Middle frontal gyrus (tissue), 1 donor: ENCODE results near the gene HMCES.
"Not testable (repeated sequence)": the region's sequence is repeated elsewhere in the genome, so short reads cannot be mapped to it uniquely, and the experiment has no call there.

Experiments used
- DNase-seq: peaks from one replicate; pipeline ENCODE4 v3.0.0-alpha.2; 2015; ENCODE audit warnings: low spot score; ENCODE audit errors: extremely low spot score

Gene HMCES

DNA sequence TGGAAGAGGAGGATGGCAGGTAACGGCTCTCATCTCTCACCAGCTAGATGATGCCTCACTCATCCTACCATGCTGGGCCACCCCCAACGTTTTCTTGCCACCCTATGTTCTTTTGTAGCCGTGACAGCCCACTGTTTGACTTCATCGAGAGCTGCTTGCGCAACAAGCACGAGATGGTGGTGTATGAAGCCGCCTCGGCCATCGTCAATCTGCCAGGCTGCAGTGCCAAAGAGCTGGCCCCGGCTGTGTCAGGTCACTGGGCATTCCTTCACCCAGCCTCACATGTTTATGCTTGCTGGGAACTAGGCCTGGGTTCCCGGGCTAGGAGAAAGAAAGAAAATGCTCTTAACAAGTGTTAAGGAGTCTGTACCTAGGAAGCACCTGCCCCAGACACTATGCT, 21.1 kb upstream of the HMCES start:
- no peak for DNase-seq

DNA sequence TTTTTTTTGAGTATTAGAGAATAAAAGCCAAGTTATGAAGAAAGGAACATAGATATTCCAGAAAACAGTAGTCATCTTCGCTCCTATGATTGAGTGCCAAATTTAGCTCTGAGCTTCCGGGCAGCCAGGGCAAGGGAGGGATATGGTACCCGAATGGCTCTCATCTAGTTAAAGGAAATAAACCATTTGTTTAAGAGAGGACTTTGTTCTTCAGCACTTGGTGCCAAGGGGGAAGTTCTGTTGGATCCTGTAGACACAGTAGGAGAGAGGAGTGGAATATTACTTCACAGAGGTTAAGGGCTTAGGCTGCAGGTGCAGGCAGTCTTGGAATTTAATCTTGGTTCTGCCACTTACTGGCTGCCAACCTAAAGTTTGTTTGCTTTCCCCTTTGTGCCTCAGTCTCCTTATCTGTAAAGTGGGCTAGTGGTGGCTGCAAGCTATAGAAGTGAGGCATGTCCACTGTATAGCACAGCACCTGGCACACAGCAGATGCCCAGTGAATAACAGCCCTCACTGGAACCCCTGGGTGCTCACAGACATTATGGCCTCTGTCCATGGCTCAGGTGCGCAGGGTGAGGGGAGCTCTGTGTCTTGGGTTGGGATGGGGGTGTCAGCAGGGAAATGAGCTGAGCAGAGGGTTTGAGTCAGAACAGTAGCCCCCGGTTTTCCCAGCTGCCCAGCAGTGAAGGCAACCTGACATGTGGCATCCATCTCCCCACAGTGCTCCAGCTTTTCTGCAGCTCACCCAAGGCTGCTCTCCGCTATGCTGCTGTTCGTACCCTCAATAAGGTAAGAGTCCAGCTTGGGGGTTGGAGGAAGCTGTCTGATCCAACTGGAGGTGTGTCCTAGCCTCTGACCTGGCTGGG, 18.8 kb upstream of the HMCES start:
- DNase-seq: no peak

DNA sequence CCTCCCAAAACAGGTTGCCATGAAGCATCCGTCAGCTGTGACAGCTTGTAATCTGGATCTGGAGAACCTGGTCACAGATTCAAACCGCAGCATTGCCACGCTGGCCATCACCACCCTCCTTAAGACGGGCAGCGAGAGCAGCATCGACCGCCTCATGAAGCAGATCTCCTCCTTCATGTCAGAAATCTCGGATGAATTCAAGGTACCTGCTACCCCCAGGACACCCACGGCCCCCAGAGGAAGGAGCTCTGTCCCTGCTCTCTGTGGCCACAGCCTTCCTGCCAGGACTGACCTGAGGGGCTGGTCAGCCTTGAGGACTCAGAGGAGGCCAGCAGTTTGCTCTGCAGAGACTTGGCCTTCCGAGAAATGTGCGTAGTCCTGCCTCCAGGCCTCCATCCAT, 18.1 kb upstream of the HMCES start:
- DNase-seq: no peak

DNA sequence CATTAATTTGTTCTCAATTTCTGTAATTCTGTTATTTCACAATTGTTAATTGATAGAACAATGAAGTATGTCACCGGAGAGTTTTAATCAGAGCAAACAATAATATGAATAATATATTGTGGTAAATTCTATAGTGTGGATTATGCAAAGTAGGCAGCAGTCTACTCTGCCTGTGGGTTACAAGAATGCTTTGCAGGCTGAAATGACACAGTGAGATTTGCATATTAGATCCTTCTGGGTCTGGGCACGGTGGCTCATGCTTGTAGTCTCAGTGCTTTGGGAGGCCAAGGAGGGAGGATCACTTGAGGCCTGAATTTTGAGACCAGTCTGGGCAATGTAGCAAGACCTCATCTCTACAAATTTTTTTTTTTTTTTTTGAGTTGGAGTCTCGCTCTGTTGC, 16.8 kb upstream of the HMCES start:
- no peak for DNase-seq

DNA sequence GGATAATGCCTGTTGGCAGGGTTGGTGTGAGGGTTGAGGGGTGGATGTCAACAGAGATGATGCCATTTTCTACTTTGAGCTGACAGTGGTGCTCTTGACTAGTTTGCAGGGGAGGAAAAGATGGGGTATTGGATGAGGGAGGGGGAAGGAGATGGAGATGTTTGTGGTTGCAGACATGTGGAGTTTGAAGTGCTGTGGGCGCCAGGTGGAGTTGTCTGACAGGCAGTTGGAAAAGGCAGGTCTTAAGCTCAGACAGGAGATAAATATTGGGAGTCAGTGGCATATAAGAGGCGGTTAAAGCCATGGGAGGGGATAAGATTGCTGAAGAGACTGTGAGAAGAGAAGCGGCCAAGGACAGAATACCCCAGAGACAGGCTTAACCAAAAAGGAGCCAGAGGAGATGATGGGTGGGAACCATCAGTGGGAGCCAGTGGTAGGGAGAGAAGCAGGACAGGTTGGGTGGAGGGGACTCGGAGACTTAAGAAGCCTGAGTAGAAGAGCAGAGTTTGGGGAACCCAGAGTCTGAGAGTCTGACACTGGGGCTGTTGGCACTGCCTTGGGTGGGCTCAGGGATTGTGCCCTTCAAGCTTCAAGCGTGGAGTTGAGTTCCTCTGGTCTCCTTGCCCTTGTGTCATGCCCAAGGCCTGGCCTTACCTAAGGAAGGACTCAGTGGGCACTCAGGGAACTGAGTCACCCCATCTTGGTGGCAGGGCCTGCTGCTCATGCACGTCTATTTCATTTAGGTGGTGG, 15.3 kb upstream of the HMCES start:
- no peak for DNase-seq

DNA sequence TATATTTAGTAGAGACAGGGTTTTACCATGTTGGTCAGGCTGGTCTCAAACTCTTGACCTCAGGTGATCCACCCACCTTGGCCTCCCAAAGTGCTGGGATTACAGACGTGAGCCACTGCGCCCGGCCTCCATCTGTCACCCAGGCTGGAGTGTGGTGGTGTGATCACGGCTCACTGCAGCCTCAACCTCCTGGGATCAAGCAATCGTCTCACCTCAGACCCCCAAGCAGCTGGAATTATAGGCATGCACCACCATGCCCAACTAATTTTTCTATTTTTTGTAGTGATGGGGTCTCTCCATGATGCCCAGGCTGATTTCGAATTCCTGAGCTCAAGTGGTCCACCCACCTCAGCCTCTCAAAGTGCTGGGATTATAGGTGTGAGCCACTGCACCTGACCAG, 13.7 kb upstream of the HMCES start:
- not testable (repeated sequence) for DNase-seq

DNA sequence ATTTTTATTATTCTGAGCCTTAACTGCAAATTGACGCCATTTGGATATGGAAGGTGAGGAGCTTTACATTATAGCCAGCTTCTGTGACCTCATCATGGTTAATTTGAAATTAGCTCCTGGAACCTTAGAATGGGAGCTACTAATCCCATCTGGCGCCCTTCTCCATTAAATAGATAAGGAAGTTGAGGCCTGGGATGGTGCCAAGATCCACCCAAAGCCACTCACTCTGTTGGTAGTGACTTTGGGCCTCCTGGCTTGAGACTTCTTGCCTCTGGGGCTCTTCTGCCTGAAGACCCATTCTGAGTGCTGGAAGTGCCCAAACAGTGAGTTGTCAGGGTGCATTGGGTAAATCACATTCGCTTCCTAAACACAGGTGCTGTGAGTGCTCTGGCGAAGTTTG, 12.0 kb upstream of the HMCES start:
- DNase-seq: no peak

DNA sequence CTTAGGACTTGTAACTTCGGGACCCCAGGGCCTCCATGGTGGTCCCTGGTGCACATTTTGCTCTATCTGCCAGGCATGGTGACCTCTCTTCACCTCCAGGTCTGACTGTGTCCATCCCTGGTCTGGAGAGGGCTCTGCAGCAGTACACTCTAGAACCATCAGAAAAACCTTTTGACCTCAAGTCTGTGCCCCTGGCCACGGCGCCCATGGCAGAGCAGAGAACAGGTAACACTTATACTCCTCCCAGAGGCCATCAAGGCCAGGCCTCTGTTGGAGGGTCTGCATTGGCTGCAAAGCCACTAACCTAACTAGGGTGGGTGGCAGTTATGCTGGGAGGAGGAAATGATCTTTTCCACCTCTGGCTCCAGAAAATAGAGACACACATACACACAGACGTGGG, 10.3 kb upstream of the HMCES start:
- DNase-seq: no peak

DNA sequence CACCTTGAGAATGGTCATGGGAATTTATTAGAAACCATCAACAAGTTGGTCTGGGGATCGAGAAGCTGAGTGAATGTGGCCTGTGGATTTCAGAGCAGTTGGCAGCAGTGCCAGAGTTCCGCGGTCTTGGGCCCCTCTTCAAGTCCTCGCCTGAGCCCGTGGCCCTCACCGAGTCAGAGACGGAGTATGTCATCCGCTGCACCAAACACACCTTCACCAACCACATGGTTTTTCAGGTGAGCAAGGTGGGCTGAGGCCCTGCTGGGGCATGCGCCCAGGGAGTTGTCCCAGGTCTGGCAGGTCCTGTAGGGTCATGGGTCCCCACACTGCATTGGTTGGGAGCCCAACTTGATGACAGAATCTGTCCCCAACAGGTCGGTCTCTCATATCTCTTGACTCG, 7.0 kb upstream of the HMCES start:
- no peak for DNase-seq

DNA sequence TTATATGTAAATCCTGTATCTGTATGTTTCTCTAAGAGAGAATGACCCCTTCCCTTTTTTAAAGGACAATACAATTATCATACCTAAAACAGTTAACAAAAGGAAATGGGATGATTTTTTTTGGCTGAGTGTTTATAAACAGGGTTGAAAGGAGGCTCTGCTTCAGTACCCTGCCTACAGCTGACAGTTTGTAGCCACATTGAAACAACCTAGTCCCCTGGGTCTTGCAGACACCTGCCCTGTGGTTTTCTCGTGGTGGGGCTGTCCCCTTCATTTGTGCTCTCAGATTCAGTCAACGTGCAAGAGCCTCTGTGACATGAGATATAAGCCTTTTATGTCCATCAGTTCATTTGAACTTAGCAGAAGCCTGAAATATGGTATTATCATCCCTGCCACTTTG, 2.3 kb upstream of the HMCES start:
- no peak for DNase-seq

DNA sequence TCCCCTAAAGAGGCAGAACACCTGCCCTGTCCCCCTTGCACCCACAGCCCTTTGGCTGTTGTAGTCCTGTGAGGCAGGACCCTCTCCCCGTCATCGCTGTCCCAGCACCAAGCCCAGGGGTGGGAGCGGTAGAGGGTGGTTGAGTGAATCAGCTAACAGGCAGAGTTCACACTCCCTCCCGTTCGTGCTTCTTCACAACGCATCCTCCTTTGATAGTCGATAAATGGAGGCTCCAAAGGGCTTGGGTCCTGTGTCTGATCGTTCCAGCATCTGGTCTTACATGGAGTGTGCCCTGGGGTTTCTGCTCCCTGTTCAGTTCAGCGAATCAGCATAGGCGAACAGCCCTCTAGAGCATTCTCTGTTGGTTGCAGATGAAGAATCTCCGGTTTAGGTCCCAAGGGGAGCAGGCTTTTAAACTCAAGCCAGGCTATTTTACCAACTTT, 820 bp upstream of the HMCES start:
- no peak for DNase-seq

DNA sequence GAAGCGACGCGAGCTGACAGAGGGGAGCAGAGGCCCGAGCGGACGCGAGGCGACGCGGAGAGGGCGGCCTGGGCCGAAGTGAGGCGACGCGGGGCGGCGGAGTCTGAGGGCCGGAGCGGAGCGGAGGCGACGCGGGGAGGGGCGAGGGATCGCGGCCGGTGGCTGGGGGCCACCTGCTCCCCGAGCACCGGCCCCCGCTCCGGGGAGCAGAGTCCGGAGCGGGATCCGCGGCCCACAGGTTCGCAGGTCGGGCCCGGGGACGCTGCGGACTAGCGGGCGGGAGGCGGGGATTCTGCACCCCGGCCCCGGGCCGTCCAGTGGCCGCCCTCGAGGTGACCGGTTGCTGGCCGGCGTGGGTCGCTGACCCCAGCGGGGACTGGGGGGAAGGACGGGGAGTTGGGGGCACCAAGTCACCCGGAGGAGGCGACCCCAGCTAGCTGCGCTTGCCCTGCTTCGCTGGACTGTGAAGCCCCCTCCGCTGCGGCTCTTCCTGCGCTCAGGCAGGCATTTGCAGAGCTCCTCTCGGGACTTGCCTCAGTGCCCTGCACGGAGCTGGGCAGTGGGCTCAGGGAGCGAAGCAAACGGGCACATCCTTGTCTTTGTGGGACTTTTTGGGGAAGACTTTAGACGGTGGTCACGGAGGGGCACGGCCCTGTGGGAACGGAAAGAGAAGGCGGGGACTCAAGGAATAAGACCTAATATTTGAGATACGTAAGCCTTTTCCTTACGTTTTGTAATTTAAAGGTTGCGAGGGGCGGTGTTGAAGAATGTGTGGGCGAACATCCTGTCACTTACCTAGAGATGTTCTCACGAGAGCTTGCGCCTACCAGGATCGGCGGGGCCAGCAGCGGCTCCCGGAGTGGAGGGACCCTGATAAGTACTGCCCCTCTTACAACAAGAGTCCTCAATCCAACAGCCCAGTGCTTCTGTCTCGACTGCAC, 566 bp downstream of the HMCES start:
- DNase-seq: no peak

DNA sequence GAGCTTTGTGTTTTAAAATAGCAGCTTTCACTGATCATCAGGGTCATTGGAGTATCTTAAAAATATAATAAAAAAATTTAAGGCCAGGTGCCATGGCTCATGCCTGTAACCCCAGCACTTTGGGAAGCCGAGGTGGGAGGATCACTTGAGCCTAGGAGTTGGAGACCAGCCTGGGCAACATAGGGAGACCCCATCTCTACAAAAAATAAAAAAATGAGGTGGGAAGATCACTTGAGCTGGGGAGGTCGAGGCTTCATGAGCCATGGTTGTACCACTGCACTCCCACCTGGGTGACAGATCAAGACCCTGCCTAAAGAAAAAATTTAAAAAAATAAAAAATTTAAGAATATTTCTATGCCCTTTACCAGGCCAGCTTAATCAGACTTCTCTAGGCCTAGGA, 1.5 kb downstream of the HMCES start:
- no peak for DNase-seq

DNA sequence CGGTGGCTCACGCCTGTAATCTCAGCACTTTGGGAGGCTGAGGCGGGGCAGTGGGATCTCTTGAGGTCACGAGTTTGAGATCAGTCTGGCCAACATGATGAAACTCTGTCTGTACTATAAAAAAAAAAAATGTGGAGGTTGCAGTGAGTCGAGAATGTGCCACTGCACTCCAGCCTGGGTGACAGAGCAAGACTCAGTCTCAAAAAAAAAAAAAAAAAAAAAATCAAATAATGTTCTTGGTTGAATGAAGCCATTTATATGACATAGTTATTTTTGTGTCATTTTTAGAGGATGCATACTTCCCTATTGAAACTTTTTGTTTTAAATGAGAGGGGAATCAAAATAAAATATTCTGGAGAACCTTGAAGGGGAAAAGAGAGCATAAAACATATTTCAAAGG, 3.1 kb downstream of the HMCES start:
- no peak for DNase-seq

DNA sequence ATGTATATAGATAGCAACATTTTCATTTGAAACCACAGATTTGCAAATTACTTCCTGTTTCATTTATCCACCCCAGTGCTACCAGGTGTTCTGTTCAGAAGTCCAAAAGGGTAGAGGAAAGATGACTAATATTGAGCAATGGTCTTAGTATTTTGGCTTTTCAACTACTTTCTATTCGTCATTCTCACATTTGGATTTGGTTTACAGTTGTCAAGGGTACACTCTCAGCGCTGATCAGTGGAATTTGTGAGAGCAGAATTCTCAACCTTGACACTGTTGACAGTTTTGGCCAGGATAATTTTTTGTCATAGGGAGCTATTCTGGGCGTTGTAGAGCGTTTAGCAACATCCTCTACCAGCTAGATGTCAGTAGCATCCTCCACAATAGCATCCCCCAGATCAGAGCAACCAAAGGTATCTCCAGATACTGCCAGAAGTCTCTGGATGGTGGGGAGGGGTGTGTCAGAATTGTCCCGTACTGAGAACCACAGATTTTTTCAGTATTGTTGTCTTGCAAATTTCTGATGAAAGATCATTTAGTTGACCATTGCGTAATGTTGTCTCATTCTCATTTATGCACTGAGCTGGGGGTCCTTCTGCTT, 4.2 kb downstream of the HMCES start:
- DNase-seq: no peak

DNA sequence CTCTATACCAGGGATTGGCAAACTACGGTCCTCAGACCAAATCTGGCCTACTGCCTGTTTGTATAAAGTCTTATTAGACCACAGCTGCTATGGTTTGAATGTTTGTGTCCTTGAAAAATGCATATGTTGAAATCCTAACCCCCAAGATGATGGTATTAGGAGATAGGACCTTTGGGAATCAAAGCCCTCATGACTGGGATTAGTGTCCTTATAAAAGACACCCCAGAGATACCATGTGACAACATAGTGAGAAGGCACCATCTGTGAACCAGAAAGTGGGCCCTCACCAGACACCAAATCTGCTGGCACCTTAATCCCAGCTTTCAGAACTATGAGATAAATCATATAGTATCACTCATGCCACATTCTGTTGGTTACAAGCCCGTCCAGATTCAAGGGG, 7.4 kb downstream of the HMCES start:
- no peak for DNase-seq

DNA sequence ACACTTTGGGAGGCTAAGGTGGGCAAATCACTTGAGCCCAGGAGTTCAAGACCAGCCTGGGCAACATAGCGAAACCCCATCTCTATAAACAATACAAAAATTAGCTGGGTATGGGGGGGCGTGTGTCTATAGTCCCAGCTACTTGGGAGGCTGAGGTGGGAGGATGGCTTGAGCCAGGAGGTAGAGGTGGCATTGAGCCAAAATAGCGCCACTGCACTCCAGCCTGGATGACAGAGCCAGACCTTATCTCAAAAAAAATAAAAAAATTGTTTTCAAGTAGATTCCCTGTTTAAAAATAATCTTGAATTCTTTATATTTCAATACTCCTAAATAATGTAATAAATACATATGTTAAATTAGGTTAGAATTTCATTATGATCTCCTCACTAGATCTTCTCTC, 9.8 kb downstream of the HMCES start:
- no peak for DNase-seq

DNA sequence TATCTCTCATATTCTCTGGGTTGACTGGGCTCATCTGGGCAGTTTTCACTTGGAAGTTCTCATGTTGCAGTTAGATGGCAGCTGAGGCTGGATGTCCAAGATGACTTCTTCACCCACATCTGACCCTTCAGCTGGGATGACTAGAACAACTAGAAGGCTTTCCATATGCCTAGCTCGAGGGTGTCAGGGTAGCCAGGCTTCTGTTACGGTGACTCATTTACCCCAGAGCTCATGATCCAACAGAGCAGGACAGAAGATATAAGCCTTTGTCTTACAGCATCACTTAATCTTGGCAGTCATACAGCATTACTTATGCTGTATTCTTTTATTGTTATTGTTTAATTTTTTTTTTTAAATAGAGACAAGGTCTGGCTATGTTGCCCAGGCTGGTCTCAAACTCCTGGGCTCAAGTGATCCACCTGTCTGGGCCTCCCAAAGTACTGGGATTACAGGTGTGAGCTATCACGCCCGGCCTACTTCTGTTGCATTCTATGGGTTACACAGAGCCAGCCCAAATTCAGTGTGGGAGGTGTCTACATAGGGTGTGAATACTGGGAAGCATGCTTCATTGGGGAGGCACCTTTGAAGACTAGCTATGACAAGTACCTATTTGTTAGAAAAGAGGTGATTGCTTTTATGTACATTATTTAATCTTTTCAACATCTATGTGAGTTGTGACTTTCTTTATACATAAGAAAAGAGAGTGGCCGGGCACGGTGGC, 10.7 kb downstream of the HMCES start:
- no peak for DNase-seq

DNA sequence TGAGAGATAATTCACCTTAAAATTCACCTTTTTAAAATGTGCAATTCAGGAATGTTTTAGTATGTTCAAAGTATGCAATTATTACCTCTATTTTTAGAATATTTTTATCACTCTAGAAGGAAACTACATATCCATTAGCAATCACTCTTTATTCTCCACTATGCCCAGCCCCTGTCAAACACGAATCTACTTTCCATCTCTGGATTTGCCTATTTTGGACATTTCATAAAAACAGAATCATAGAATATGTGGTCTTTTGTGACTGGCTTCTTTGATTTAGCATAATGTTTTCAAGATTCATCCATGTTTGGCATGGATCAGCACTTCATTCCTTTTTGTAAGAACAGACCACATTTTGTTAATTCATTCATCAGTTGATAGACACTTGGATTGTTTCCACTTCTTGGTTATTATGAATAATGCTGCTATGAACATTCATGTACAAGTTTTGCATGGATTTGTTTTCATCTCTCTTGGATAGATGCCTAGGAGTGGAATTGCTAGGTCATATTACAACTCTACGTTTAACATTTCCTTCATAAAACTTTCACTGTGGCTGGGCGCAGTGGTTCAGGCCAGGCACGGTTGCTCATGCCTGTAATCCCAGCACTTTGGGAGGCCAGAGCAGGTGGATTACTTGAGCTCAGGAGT, 12.7 kb downstream of the HMCES start:
- DNase-seq: no peak

DNA sequence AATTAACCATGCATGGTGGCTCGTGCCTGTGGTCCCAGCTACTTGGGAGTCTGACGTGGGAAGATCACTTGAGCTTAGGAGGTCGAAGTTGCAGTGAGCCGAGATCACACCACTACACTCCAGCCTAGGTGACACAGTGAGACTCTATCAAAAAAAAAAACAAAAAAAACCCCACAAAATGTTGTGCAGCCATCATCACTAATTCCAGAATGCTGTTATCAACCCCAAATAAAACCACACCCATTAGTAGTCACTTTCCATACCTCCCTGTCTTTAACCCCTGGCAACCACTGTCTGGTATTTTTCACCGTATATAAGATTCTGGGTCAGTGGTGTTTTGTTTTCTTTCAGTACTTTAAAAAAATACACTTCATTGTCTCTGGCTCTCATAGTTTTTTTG, 16.6 kb downstream of the HMCES start:
- DNase-seq: no peak
